ENCODE data around the gene LMO3. TPM values are rescaled to one million over a fixed set of nuclear protein-coding genes. Genes with fewer than 3 reads are reported as not detected.
"Not testable (repeated sequence)": the region's sequence is repeated elsewhere in the genome, so short reads cannot be mapped to it uniquely, and the experiment has no call there.

The LMO3 gene
- total RNA-seq, 1 donor from 2014 or later = 1.6 TPM

DNA sequence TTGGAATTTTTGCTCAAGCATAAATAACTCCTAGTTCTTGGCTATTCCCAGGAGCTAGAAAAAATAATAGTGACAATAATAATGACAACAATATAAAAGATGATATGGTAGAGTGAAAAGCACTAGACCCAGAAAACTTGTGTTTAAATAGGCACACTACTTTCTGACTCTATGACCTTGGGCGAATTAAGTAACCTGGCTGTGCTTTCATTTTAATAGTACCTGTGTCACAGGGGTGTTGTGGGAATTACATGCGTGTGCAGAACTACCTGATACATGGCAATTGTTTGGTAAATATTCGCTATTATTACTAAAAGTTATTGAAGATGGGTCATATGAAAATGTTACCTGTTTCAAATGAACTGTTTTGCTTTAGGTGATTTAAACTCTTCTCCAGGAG, 60.1 kb downstream of the LMO3 start:
- Mint-ChIP-seq H3K27me3 (ENCODE audit: unreplicated experiment) (no peaks in the 10 kb centered on the region), H3K36me3 (ENCODE audit: unreplicated experiment) (no peaks in the 10 kb centered on the region), H3K4me3 (ENCODE audit: unreplicated experiment) (no peak overlapping the region), H3K27ac (ENCODE audit: unreplicated experiment) (no peak overlapping the region), H3K4me1 (ENCODE audit: unreplicated experiment) (no peaks in the 10 kb centered on the region), H3K9me3 (ENCODE audit: unreplicated experiment) (no peaks in the 10 kb centered on the region)
- TF ChIP-seq, protein P1, sequence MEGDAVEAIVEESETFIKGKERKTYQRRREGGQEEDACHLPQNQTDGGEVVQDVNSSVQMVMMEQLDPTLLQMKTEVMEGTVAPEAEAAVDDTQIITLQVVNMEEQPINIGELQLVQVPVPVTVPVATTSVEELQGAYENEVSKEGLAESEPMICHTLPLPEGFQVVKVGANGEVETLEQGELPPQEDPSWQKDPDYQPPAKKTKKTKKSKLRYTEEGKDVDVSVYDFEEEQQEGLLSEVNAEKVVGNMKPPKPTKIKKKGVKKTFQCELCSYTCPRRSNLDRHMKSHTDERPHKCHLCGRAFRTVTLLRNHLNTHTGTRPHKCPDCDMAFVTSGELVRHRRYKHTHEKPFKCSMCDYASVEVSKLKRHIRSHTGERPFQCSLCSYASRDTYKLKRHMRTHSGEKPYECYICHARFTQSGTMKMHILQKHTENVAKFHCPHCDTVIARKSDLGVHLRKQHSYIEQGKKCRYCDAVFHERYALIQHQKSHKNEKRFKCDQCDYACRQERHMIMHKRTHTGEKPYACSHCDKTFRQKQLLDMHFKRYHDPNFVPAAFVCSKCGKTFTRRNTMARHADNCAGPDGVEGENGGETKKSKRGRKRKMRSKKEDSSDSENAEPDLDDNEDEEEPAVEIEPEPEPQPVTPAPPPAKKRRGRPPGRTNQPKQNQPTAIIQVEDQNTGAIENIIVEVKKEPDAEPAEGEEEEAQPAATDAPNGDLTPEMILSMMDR (IDR thresholded peaks at IDR 0.05) = no peak
- DNase-seq (ENCODE audit: extremely low spot score, unreplicated experiment) = no peak

DNA sequence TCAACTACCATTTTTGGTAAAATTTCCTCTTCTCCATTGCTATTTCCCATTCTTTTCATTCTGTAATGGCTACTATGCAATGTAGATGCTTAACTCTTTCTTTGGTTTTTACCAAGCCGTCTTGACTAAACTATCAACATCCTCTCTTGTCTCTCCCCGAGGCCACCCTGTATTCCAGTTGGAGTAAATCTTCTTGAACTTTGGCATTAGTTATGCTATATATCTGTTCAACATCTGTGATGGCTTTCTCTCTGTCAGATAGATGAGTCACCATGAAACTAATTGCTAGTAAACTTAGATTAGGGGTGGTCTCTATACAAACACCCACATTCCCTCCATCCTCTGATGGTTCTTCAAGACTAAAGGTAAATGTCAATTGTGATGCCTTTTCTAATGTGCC, 63.4 kb downstream of the LMO3 start:
- TF ChIP-seq, protein P1 (IDR thresholded peaks at IDR 0.05) = no peak

DNA sequence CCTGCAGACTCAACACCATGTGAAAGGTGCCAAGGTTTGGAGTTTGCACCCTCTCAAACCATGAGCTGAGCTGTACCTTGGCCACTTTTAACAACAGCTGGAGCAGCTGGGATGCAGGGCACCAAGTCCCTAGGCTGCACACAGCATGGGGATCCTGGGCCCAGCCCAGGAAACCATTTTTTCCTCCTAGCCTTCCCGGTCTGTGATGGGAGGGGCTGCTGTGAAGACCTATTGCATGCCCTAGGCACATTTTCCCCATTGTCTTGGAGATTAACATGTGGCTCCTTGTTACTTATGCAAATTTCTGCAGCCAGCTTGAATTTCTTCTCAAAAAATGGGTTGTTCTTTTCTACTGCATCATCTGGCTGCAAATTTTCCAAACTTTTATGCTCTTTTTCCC, 68.3 kb downstream of the LMO3 start:
- H3K36me3 Mint-ChIP-seq (ENCODE audit: unreplicated experiment); H3K4me1 Mint-ChIP-seq (ENCODE audit: unreplicated experiment); DNase-seq (ENCODE audit: extremely low spot score, unreplicated experiment); H3K27ac Mint-ChIP-seq (ENCODE audit: unreplicated experiment); H3K9me3 Mint-ChIP-seq (ENCODE audit: unreplicated experiment); H3K4me3 Mint-ChIP-seq (ENCODE audit: unreplicated experiment); H3K27me3 Mint-ChIP-seq (ENCODE audit: unreplicated experiment): not testable (repeated sequence)

More for the DNA sequence above, 63.4 kb downstream of the LMO3 start:
- Mint-ChIP-seq H3K36me3 (ENCODE audit: unreplicated experiment) (no peaks in the 10 kb centered on the region), H3K9me3 (ENCODE audit: unreplicated experiment) (peaks cover 4% of the 10 kb centered on the region), H3K27me3 (ENCODE audit: unreplicated experiment) (no peaks in the 10 kb centered on the region), H3K4me3 (ENCODE audit: unreplicated experiment) (no peak overlapping the region), H3K4me1 (ENCODE audit: unreplicated experiment) (no peaks in the 10 kb centered on the region), H3K27ac (ENCODE audit: unreplicated experiment) (no peak overlapping the region)
- no peak for DNase-seq (ENCODE audit: extremely low spot score, unreplicated experiment)

DNA sequence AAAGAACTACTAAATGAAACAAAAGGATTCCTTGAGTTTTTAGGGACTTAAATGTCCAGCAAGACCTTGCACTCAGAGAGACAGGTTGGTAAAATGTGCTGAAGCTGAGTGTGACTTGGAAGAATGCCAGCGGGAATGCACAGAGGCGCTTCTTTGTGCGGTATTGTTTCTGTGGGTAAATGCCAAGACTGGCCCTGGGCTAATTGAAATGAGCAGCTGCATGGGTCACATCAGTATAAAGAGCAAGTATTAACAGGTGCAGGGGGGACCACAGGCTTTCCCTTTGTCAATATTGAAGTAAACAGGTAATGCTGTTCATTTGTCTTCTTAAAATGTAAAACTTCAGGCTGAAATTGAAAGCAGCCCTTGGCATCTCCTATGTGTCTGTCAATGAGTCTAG, 74.3 kb downstream of the LMO3 start:
- TF ChIP-seq, protein P1 (IDR thresholded peaks at IDR 0.05) = no peak
- H3K36me3 Mint-ChIP-seq (ENCODE audit: unreplicated experiment) = no peaks in the 10 kb centered on the region
- no peak overlapping the region for H3K4me3 Mint-ChIP-seq (ENCODE audit: unreplicated experiment)
- H3K27me3 Mint-ChIP-seq (ENCODE audit: unreplicated experiment) = peaks cover 5% of the 10 kb centered on the region
- no peak for DNase-seq (ENCODE audit: extremely low spot score, unreplicated experiment)
- H3K27ac Mint-ChIP-seq (ENCODE audit: unreplicated experiment) = no peak overlapping the region
- no peaks in the 10 kb centered on the region for H3K9me3 Mint-ChIP-seq (ENCODE audit: unreplicated experiment)
- H3K4me1 Mint-ChIP-seq (ENCODE audit: unreplicated experiment) = peaks cover 3% of the 10 kb centered on the region

DNA sequence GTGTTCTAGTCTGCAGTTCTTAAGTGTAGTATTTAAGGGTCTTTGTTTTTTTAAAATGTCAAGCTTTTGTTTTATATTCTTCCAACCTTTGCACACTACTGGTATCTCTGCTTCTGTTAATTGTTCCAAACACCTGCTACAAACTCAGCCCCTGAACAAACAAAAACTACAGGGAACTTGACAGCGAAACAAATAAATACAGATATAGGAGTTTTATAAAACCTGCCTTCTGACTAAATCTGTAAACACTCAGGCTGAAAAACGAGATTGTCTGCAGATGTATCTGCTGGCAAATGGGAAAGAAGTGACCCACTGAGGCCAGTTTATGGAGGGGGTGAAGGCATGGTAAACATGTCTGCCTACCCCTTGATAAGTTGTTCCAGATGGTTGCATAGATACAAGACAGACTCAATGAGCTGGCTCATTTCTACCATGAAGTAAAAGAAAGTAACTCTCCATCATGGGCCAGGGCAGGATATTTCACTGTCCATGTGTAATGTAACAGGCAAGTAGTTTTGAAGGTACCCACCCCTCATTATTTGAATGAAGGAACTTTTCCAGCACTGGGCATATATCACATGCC, 75.6 kb downstream of the LMO3 start:
- Mint-ChIP-seq H3K27ac (ENCODE audit: unreplicated experiment) (no peak overlapping the region), H3K4me1 (ENCODE audit: unreplicated experiment) (peaks cover 7% of the 10 kb centered on the region), H3K9me3 (ENCODE audit: unreplicated experiment) (no peaks in the 10 kb centered on the region), H3K36me3 (ENCODE audit: unreplicated experiment) (no peaks in the 10 kb centered on the region), H3K27me3 (ENCODE audit: unreplicated experiment) (peaks cover 5% of the 10 kb centered on the region), H3K4me3 (ENCODE audit: unreplicated experiment) (no peak overlapping the region)
- TF ChIP-seq, protein P1 (IDR thresholded peaks at IDR 0.05) = no peak
- no peak for DNase-seq (ENCODE audit: extremely low spot score, unreplicated experiment)

DNA sequence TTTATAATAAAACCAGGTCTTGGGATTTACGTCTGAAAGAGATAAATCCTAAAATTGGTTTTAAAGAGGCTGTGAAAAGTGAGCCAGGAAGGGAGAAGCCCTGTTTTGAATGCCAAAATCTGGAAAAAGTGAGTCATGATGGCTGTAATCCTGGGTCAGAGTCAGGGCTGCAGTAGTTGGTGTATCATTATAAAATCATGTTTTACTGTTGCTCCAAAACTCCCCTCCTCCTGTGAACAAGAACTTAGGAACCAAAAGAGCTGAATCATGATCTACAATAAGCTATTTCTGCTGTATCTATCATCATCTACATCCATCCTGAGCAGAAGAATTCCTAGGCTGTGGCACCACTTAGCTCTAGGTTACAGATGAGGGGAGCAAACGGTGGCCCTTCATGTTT, 79.3 kb downstream of the LMO3 start:
- no peak for DNase-seq (ENCODE audit: extremely low spot score, unreplicated experiment)
- H3K4me1 Mint-ChIP-seq (ENCODE audit: unreplicated experiment) = peaks cover 11% of the 10 kb centered on the region
- H3K36me3 Mint-ChIP-seq (ENCODE audit: unreplicated experiment) = no peaks in the 10 kb centered on the region
- H3K9me3 Mint-ChIP-seq (ENCODE audit: unreplicated experiment) = no peaks in the 10 kb centered on the region
- no peak overlapping the region for H3K27ac Mint-ChIP-seq (ENCODE audit: unreplicated experiment)
- TF ChIP-seq, protein P1 (IDR thresholded peaks at IDR 0.05) = no peak
- H3K27me3 Mint-ChIP-seq (ENCODE audit: unreplicated experiment) = no peaks in the 10 kb centered on the region
- no peak overlapping the region for H3K4me3 Mint-ChIP-seq (ENCODE audit: unreplicated experiment)

All from osteocyte (in vitro differentiated cells).